ENCODE data around the gene SLC6A13.

- TF ChIP-seq POLR2AphosphoS5 (IDR thresholded peaks at IDR 0.05), result no peak
- TF ChIP-seq CTCF (IDR thresholded peaks at IDR 0.05), result no peak
- no peak for TF ChIP-seq POLR2A (IDR thresholded peaks at IDR 0.05)
These were observed 71.8 kb downstream of the SLC6A13 start for GRCh38 chr12:190881-191280.
